ENCODE data around the gene FOXL2NB.

The FOXL2NB gene

DNA sequence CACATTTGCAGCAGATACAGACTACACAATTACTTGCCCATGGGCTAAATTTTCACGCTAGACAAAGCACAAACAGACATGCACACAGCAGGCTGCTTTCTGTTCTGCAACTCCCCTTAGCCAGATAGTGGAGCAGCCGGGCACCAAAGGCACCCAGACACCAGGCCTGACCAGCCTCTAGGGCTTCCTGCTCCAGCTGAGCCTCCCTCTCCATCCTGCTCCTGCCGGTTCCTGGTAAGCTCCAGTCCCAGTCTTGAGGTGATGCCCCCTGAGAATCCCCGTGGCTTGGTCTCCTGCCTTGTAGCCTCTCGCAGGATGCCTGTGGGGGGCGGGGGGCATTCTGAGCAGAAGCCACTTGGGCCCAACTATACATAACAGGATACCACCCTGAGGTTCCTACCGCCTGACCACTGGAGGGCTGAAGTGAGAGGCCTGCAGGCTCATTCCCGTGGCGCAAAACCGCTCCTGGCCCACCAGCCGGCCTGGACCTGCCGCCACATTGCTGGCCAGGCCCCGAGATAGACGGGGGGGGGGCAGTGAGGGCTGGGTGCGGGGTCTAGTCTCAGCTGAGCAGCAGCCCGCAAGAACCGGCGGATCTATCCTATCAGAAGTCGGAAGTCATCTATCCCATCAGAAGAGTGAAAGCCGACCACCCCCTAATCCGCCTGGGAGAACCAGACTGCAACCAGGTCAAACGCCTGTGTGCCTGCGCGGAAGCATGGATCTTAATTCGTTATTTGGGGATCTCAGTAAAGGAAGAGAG, 4.0 kb upstream of the FOXL2NB start:
- Histone ChIP-seq H3K9me3 (ENCODE audit: control insufficient read depth, low read length) (no peaks in the 10 kb centered on the region), H3K36me3 (ENCODE audit: control insufficient read depth, insufficient read depth, low read length) (no peaks in the 10 kb centered on the region), H3K27me3 (ENCODE audit: control insufficient read depth, insufficient read depth, low read length) (peaks cover 98% of the 10 kb centered on the region), H3K4me1 (ENCODE audit: control insufficient read depth, insufficient read depth, low read length) (peaks cover 44% of the 10 kb centered on the region), H3K9ac (ENCODE audit: low read length) (no peak overlapping the region), H3K4me3 (ENCODE audit: low read length) (no peak overlapping the region)

DNA sequence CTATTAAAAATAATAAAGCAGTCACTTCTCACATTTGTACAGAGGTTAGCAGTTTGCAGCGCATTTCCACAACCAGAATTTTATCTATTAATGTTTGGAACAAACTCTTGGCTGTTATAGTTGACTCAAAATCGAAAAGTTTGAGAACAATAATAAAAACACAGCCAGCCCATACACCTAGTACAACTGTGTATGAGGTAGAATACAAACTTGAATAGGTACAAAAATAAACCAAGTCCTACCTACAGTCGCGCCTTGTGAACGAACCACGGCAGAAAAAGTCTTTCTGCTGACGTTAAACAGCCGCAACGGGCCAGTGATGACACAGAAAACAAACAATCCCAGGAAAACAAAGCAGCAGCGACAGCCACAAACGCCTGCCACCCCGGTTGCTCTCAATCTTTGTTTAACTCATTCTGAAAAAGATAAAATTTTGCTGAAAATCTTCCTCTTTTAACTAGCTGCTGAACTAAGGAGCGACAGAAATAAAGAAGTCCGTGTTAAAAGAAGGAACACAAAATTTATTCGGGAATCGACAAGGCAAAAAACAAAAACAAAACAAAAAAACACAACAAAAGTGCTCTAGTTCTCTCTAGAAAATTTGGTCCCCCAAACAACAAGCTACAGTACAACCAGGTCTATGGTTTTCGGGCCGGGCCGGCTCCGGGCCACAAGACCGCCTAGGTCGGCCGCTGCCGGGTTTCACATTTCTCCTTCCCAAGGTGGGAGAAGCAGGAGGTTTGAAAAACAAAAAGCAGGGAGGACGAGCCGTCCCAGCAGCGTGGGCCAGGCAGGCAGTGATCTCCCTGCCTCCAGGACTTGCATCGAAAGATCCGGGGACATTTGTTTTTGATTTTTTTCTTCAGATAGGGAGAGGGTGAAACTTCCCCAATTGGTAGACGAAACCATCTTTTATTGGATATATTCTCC, 3.0 kb upstream of the FOXL2NB start:
- peaks cover 36% of the 10 kb centered on the region for H3K4me1 ChIP-seq (ENCODE audit: control insufficient read depth, insufficient read depth, low read length)
- H3K9me3 ChIP-seq (ENCODE audit: control insufficient read depth, low read length) = no peaks in the 10 kb centered on the region
- H3K27me3 ChIP-seq (ENCODE audit: control insufficient read depth, insufficient read depth, low read length) = peaks cover 98% of the 10 kb centered on the region
- no peaks in the 10 kb centered on the region for H3K36me3 ChIP-seq (ENCODE audit: control insufficient read depth, insufficient read depth, low read length)
- H3K9ac ChIP-seq (ENCODE audit: low read length) = no peak overlapping the region
- H3K4me3 ChIP-seq (ENCODE audit: low read length) = no peak overlapping the region

DNA sequence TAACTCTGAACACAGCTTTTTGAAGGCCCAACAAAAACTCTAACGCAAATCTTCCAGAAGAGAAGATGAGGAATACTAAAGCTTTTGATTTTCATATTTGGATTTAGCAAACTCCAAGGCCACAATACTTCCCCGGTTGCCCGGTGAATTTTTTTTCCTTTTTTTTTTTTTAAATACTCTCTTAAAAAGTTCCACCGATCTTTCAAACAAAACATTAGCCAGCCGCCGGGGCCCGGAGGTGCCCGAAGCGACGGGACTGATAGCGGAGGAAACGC, 2.4 kb upstream of the FOXL2NB start:
- Histone ChIP-seq H3K9me3 (ENCODE audit: control insufficient read depth, low read length) (no peaks in the 10 kb centered on the region), H3K4me3 (ENCODE audit: low read length) (no peak overlapping the region), H3K9ac (ENCODE audit: low read length) (no peak overlapping the region), H3K4me1 (ENCODE audit: control insufficient read depth, insufficient read depth, low read length) (peaks cover 34% of the 10 kb centered on the region), H3K27me3 (ENCODE audit: control insufficient read depth, insufficient read depth, low read length) (peaks cover 98% of the 10 kb centered on the region), H3K36me3 (ENCODE audit: control insufficient read depth, insufficient read depth, low read length) (no peaks in the 10 kb centered on the region)

DNA sequence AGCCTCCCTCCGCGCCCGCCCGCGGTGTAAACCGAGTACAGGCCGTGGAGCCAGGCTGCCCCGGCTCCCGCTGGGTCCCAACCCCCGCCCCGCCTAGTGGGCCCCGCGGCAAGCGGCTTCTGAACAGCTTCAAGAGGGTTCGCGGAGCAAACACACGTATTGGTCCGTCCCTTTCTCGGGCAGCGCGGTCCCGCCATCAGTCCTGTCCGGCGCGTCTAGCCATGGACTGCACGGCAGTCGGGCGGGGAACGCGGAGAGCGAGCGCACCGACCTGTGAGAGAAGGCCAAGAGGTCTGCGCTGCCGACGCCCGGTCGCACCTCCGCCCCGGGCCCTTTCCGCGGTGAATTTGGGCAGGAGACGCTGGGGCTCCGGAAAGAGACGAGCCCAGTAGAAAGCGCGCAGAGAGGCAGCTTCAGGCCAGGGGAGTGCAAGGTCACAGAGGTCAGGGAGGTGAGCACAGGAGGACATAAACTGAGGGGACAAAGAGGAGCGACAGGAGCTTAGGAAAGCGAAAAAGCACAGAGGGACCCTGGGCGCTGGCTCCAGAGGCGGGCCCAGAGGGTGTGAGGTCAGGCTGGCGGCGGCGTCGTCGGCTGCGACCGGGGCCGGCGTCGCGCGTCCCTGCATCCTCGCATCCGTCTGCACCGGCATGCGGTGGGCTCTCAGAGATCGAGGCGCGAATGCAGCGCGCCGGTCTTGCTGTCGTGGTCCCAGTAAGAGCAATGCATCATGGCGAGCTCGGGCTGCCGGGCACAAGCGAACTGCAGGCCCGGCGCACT, 1.9 kb upstream of the FOXL2NB start:
- no peaks in the 10 kb centered on the region for H3K36me3 ChIP-seq (ENCODE audit: control insufficient read depth, insufficient read depth, low read length)
- H3K9ac ChIP-seq (ENCODE audit: low read length) = no peak overlapping the region
- H3K4me1 ChIP-seq (ENCODE audit: control insufficient read depth, insufficient read depth, low read length) = peaks cover 35% of the 10 kb centered on the region
- peaks cover 98% of the 10 kb centered on the region for H3K27me3 ChIP-seq (ENCODE audit: control insufficient read depth, insufficient read depth, low read length)
- H3K4me3 ChIP-seq (ENCODE audit: low read length) = no peak overlapping the region
- no peaks in the 10 kb centered on the region for H3K9me3 ChIP-seq (ENCODE audit: control insufficient read depth, low read length)

DNA sequence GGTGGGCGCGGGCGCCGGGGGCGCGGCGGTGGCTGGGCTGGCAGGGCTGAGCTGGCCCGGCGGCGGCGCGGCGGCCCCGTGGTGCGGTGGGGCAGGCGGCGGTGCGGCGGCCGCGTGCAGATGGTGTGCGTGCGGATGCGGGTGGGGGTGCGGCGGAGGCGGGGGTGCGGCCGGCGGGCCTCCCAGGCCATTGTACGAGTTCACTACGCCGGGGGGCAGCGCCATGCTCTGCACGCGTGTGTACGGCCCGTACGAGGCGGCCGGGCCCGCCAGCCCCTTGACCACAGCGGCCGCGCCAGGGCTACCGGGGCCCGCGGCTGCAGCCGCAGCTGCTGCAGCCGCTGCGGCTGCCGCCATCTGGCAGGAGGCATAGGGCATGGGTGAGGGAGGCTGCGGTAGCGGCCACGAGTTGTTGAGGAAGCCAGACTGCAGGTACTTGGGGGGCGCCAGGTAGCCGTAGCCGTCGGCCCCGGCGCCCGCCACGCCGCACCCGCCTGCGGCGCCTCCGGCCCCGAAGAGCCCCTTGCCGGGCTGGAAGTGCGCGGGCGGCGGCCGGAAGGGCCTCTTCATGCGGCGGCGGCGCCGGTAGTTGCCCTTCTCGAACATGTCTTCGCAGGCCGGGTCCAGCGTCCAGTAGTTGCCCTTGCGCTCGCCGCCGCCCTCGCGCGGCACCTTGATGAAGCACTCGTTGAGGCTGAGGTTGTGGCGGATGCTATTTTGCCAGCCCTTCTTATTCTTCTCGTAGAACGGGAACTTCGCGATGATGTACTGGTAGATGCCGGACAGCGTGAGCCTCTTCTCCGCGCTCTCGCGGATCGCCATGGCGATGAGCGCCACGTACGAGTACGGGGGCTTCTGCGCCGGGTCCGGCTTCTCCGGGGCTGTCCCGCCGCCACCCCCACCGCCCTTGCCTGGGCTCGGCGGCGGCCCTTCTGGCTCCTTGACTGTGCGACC, 1.0 kb upstream of the FOXL2NB start:
- Histone ChIP-seq H3K36me3 (ENCODE audit: control insufficient read depth, insufficient read depth, low read length) (no peaks in the 10 kb centered on the region), H3K4me3 (ENCODE audit: low read length) (no peak overlapping the region), H3K27me3 (ENCODE audit: control insufficient read depth, insufficient read depth, low read length) (peaks cover 98% of the 10 kb centered on the region), H3K9me3 (ENCODE audit: control insufficient read depth, low read length) (no peaks in the 10 kb centered on the region), H3K9ac (ENCODE audit: low read length) (no peak overlapping the region), H3K4me1 (ENCODE audit: control insufficient read depth, insufficient read depth, low read length) (peaks cover 37% of the 10 kb centered on the region)

DNA sequence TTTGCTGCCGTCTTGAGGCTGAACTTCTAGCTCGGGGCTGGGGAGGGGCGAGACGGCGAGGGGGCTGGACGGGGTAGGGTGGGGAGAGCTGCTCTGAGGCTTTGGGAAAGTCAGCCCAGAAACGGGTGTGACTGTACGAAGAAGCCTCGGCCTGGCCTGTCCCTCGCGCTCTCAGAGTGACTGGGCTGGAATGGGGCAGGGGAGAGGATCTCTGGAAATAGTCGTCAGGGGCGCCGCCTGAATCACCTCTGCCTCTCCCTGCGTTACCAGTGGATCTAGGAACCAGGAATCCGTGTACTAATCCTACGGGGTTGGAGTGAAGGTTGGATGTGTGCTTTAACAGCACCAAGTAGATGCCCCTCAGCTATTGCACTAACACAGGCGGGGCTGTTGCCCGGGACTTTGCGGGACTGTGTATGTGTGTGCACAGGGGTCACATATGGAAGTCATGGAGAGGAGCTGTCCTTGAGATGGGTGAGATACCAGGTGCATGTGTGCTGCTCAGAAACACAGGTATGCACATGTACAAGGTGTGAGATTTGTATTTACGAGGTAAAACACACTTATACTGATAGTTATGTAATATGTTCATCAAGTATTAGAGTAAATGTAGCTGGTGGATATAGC, 591 bp downstream of the FOXL2NB start:
- H3K9me3 ChIP-seq (ENCODE audit: control insufficient read depth, low read length) = no peaks in the 10 kb centered on the region
- H3K9ac ChIP-seq (ENCODE audit: low read length) = no peak overlapping the region
- H3K36me3 ChIP-seq (ENCODE audit: control insufficient read depth, insufficient read depth, low read length) = no peaks in the 10 kb centered on the region
- H3K4me1 ChIP-seq (ENCODE audit: control insufficient read depth, insufficient read depth, low read length) = peaks cover 37% of the 10 kb centered on the region
- H3K27me3 ChIP-seq (ENCODE audit: control insufficient read depth, insufficient read depth, low read length) = peaks cover 98% of the 10 kb centered on the region
- no peak overlapping the region for H3K4me3 ChIP-seq (ENCODE audit: low read length)

DNA sequence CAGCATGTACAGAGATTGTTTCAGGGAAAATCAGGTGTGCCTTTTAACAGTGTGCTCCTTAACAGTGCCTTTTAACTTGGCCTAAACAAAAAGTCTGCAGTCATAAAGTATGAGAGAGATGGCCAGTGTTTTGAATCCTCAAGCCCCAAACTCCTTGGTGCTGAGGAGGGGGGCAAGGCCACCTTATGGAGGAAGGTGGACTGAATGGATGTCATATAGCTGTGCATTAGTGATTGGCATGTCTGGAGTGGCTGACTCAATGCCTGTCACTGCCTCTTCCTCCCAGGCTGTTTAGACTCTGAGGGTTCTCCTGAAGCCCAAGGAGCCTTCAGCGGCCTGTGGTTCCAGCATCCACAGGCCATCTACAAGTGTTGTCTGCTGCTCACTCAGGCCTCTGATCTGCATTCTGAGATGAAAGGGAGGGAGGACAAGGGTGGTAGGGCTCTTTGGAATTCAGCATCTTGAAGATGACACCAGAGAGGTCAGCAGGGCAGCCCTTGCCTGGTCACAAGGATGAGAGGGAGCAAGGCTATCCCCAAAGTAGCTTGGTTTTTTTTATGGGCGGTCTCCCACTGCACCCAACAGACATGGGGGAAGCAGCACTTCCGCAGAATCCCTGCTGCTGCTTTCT, 1.5 kb downstream of the FOXL2NB start:
- no peaks in the 10 kb centered on the region for H3K36me3 ChIP-seq (ENCODE audit: control insufficient read depth, insufficient read depth, low read length)
- H3K4me1 ChIP-seq (ENCODE audit: control insufficient read depth, insufficient read depth, low read length) = peaks cover 37% of the 10 kb centered on the region
- no peaks in the 10 kb centered on the region for H3K9me3 ChIP-seq (ENCODE audit: control insufficient read depth, low read length)
- no peak overlapping the region for H3K9ac ChIP-seq (ENCODE audit: low read length)
- H3K4me3 ChIP-seq (ENCODE audit: low read length) = no peak overlapping the region
- peaks cover 95% of the 10 kb centered on the region for H3K27me3 ChIP-seq (ENCODE audit: control insufficient read depth, insufficient read depth, low read length)

DNA sequence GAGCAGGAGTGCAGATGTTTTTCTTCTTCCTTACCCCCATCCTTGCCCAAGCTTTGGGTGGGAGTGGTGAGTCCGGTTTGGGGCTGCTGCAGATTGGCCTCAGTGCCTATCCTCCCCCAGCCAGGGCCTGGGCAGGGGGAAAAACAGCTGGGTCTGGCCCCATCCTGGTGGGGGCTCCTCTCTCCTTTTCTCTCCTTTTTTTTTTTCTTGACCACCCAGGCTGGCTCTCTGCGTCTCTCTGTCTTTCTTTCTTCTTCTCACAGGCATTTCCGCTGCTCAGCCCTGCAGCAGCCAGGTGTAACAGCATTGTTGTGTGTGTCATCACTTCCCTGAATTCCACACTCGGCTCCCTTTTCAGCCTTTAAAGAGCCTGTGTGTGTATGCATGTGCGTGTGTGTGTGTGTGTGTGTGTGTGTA, 2.0 kb downstream of the FOXL2NB start:
- Histone ChIP-seq H3K36me3 (ENCODE audit: control insufficient read depth, insufficient read depth, low read length) (no peaks in the 10 kb centered on the region), H3K27me3 (ENCODE audit: control insufficient read depth, insufficient read depth, low read length) (peaks cover 91% of the 10 kb centered on the region), H3K9me3 (ENCODE audit: control insufficient read depth, low read length) (no peaks in the 10 kb centered on the region), H3K4me1 (ENCODE audit: control insufficient read depth, insufficient read depth, low read length) (peaks cover 37% of the 10 kb centered on the region), H3K9ac (ENCODE audit: low read length) (no peak overlapping the region), H3K4me3 (ENCODE audit: low read length) (no peak overlapping the region)

DNA sequence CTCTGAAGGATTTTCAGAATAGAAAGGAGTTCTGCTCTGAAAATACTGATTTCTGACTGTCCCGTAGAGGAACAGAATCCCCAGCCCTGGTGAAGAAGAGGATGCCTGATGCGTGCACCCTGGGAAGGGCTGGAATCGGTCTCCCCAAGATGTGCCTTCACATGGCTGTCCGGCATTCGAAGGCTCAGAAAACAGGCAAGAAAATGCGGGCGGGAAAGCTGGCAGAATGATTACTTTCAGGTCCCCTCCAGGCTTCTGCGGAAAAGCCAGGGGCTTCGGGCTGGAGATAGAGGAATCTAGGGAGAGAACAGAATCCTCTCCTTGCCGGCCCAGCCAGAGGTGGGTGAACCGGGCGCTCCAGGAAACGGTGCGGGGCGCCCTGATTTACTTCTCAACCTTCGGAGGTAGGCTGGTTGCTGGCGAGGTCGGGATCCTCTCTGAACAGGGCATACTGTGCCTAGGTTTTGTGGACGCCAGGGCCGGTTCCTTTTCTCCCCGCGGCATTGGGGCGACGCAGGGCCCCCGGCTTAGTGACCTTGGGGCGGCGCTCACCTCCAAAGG, 2.5 kb downstream of the FOXL2NB start:
- Histone ChIP-seq H3K9me3 (ENCODE audit: control insufficient read depth, low read length) (no peaks in the 10 kb centered on the region), H3K27me3 (ENCODE audit: control insufficient read depth, insufficient read depth, low read length) (peaks cover 91% of the 10 kb centered on the region), H3K4me3 (ENCODE audit: low read length) (no peak overlapping the region), H3K4me1 (ENCODE audit: control insufficient read depth, insufficient read depth, low read length) (peaks cover 34% of the 10 kb centered on the region), H3K36me3 (ENCODE audit: control insufficient read depth, insufficient read depth, low read length) (no peaks in the 10 kb centered on the region), H3K9ac (ENCODE audit: low read length) (no peak overlapping the region)

DNA sequence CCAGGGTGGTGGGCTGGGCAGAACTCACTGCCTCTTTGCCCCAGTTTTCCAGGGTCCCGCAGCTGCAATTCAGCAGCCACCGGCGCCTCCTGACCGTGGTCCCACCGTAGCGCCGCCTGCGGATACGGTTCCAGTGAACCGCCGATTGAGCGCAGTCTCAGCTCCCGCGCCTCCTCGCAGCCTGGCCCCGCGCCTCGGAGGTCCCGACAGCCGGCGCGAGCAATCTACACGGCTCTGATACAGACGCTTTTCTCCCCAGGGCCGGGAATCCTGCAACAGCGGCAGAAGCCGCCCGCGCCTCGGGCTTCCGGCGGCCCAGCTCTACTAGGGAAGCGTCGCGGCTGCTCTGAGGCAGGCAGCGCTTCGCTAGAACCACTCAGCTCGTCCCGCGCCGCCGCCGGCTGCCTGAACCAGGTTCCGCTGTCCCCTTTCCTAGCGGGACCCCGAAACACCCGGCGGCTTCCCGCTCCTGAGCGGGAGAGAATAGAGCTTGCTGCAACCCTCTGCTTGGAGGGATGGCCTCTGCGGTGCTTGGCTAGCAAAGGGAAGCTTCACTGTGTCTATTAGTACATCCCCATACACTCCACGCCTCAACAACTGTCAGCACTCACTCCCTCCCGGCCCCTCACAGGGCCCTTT, 3.1 kb downstream of the FOXL2NB start:
- Histone ChIP-seq H3K9ac (ENCODE audit: low read length) (no peak overlapping the region), H3K4me1 (ENCODE audit: control insufficient read depth, insufficient read depth, low read length) (peaks cover 28% of the 10 kb centered on the region)

More for the DNA sequence above, 3.1 kb downstream of the FOXL2NB start:
- Histone ChIP-seq H3K36me3 (ENCODE audit: control insufficient read depth, insufficient read depth, low read length) (no peaks in the 10 kb centered on the region), H3K27me3 (ENCODE audit: control insufficient read depth, insufficient read depth, low read length) (peaks cover 91% of the 10 kb centered on the region), H3K9me3 (ENCODE audit: control insufficient read depth, low read length) (no peaks in the 10 kb centered on the region), H3K4me3 (ENCODE audit: low read length) (no peak overlapping the region)

Data from mucosa of stomach (tissue), 1 donor.